H1 (cell line): ENCODE results near the gene OGFOD3. TPM values are rescaled to one million over a fixed set of nuclear protein-coding genes. Genes with fewer than 3 reads are reported as not detected.

Source experiments
- BCL11A ChIP-seq, 2 experiments: IDR thresholded peaks; one replicate each; pipeline ENCODE4 v1.6.1; 2011; ENCODE audit warnings: low read depth in 2 of 2, low read length in 2 of 2, mild to moderate bottlenecking in 2 of 2
- CBX5 ChIP-seq: fragments of 300-800, 300-1000 bp; sonication (generic); IDR thresholded peaks from 2 replicates; pipeline ENCODE4 v1.7.1; 2016; ENCODE audit warnings: antibody characterized with exemption, low read length, low read depth
- CEBPB ChIP-seq: IDR thresholded peaks from 2 replicates; pipeline ENCODE4 v1.6.1; 2012; ENCODE audit warnings: low read depth, low read length
- EGR1 ChIP-seq: IDR thresholded peaks from 2 replicates; pipeline ENCODE4 v1.6.1; 2011; ENCODE audit warnings: low read depth, low read length, borderline replicate concordance
- GABPA ChIP-seq: IDR thresholded peaks from 2 replicates; pipeline ENCODE4 v1.6.1; 2011; ENCODE audit warnings: mild to moderate bottlenecking, low read length, moderate library complexity, borderline replicate concordance; ENCODE audit not compliant: insufficient read depth
- JUN ChIP-seq: IDR thresholded peaks from 2 replicates; pipeline ENCODE4 v1.6.1; 2011; ENCODE audit warnings: low read depth, mild to moderate bottlenecking, improper control_type of control experiment, low read length
- MAFK ChIP-seq: IDR thresholded peaks from 2 replicates; pipeline ENCODE4 v1.6.1; 2012; ENCODE audit warnings: low read depth, mild to moderate bottlenecking, improper control_type of control experiment, low read length
- NANOG ChIP-seq: IDR thresholded peaks from 2 replicates; pipeline ENCODE4 v1.6.1; 2011; ENCODE audit warnings: low read length, low read depth, mild to moderate bottlenecking, inconsistent platforms; ENCODE audit not compliant: insufficient read depth, poor library complexity, severe bottlenecking
- PHF8 ChIP-seq: fragments of 200-600 bp; sonication (generic); conservative IDR thresholded peaks from 2 replicates; pipeline ENCODE4 v1.7.1; 2012; ENCODE audit warnings: low read depth, mild to moderate bottlenecking, inconsistent platforms, low read length, moderate library complexity
- POLR2A ChIP-seq, 2 experiments: IDR thresholded peaks; 1 replicate in 1 of 2; 2 replicates in 1 of 2; pipeline ENCODE4 v1.6.1; 2011; ENCODE audit warnings: low read depth in 2 of 2, low read length in 2 of 2, mild to moderate bottlenecking in 2 of 2; ENCODE audit errors: control extremely low read depth in 1 of 2
- POLR2AphosphoS5 ChIP-seq: IDR thresholded peaks from 2 replicates; pipeline ENCODE4 v1.6.1; 2011; ENCODE audit warnings: low read depth, low read length
- RXRA ChIP-seq: IDR thresholded peaks from 2 replicates; pipeline ENCODE4 v1.6.1; 2011; ENCODE audit warnings: low read depth, mild to moderate bottlenecking, low read length, moderate library complexity; ENCODE audit not compliant: insufficient read depth
- SIRT6 ChIP-seq: IDR thresholded peaks from one replicate; pipeline ENCODE4 v1.7.1; 2012; ENCODE audit warnings: low read length, inconsistent platforms
- SIX5 ChIP-seq: IDR thresholded peaks from 2 replicates; pipeline ENCODE4 v1.6.1; 2011; ENCODE audit warnings: mild to moderate bottlenecking, low read depth, low read length
- YY1 ChIP-seq: IDR thresholded peaks from 2 replicates; pipeline ENCODE4 v1.6.1; 2011; ENCODE audit warnings: low read depth, mild to moderate bottlenecking, low read length
- polyA plus RNA-seq, 7 experiments: library from polyadenylated mRNA; depleted of rRNA in 3 of 7; stranded (reverse) in 5 of 7; unstranded in 2 of 7; fragments of >200 nt in 5 of 7; fragments of 200-250 nt in 2 of 7; gene quantifications; 1 replicate in 5 of 7; 2 replicates in 1 of 7; 4 replicates in 1 of 7; pipeline versions ENCODE4 v1.2.1 to v1.2.3, GENCODE V29; 2011 to 2013; ENCODE audit warnings: missing spikeins in 2 of 7, mixed read lengths in 2 of 7
- total RNA-seq: library from RNA; stranded (reverse); fragmentation: NEBNext Ultra II Directional; extraction: Animal tissue kit (Norgen Biotek cat#: 25700); gene quantifications from 2 replicates; pipeline ENCODE4 v1.2.1, GENCODE V29; 2021
- TF ChIP-seq, protein P1 (sequence below): IDR thresholded peaks from 2 replicates; pipeline ENCODE4 v1.6.1; 2011; ENCODE audit warnings: low read depth, mild to moderate bottlenecking, low read length; ENCODE audit not compliant: insufficient read depth
- TF ChIP-seq, protein P2 (sequence below): IDR thresholded peaks from 2 replicates; pipeline ENCODE4 v1.6.1; 2012; ENCODE audit warnings: inconsistent platforms
- TF ChIP-seq, protein P3 (sequence below): IDR thresholded peaks from 2 replicates; pipeline ENCODE4 v1.6.1; 2012; ENCODE audit warnings: low read length, inconsistent platforms

Gene OGFOD3
- total and polyA plus RNA-seq, 2 of the 8 experiments (the other 6 are each of a cell fraction or from before 2014, with no cell fraction given): 21.1 to 21.8 TPM

DNA sequence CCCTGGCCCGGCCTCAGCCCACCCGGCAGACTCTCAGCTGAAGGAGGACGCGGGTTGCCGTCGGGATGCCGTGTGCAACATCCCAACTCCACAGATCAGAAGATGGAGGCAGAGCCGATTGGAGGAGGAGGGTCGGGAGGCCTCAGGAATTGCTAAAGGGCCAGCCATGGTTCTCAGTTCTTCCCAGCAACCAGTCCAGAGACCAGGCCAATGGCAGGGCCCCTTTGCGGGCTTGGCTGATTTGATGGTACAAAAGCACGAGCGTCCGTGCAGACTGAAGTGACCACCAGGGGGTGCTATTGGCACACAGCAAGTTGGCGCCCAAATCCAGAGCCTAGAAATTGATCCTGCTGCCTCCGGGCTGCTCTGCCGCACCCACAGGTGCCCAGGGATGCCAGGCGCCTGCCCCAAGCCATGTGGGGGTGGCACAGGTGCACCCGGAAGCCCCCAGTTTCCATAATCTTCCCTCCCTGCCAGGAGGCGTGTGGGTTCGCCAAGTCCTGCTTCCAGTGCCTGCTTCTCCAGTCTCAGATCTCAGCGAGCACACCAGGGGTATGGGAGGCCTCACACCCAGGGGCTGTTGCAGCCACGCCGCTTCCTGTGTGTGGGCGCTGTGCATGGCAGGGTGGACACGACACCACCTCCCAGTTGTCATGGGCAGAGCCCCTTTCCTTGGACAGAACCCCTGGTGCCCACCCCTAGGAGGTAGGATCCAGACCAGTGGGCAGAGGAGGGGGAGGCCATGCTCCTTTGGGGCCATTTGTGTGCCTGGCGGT, 66.5 kb downstream of the OGFOD3 start (continued):
- TF ChIP-seq NANOG: no peak
- TF ChIP-seq MAFK: no peak
- peak; percentile 77; the same call in 1 of the 2 replicates for TF ChIP-seq GABPA
- TF ChIP-seq, protein P1, sequence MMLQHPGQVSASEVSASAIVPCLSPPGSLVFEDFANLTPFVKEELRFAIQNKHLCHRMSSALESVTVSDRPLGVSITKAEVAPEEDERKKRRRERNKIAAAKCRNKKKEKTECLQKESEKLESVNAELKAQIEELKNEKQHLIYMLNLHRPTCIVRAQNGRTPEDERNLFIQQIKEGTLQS: no peak
- no peak for TF ChIP-seq SIX5
- peak; percentile 72; the same call in 1 of the 2 replicates for TF ChIP-seq YY1
- TF ChIP-seq, protein P2, sequence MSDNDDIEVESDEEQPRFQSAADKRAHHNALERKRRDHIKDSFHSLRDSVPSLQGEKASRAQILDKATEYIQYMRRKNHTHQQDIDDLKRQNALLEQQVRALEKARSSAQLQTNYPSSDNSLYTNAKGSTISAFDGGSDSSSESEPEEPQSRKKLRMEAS: peak; percentile 65; the same call in 1 of the 2 replicates
- no peak for TF ChIP-seq JUN
- no peak for TF ChIP-seq PHF8
- no peak for TF ChIP-seq CEBPB
- TF ChIP-seq POLR2A (IDR thresholded peaks at IDR 0.05; ENCODE audit: control extremely low read depth in 1 of 2, low read depth in 2 of 2, low read length in 2 of 2): no peak
- TF ChIP-seq EGR1: no peak
- no peak for TF ChIP-seq CBX5
- no peak for TF ChIP-seq RXRA
- TF ChIP-seq SIRT6: no peak
- TF ChIP-seq POLR2AphosphoS5: no peak
- TF ChIP-seq, protein P3, sequence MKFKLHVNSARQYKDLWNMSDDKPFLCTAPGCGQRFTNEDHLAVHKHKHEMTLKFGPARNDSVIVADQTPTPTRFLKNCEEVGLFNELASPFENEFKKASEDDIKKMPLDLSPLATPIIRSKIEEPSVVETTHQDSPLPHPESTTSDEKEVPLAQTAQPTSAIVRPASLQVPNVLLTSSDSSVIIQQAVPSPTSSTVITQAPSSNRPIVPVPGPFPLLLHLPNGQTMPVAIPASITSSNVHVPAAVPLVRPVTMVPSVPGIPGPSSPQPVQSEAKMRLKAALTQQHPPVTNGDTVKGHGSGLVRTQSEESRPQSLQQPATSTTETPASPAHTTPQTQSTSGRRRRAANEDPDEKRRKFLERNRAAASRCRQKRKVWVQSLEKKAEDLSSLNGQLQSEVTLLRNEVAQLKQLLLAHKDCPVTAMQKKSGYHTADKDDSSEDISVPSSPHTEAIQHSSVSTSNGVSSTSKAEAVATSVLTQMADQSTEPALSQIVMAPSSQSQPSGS: no peak
- TF ChIP-seq BCL11A (IDR thresholded peaks at IDR 0.05; ENCODE audit: low read depth in 2 of 2, low read length in 2 of 2): no peak
- TF ChIP-seq, all 59 proteins: peak for 7
